ENCODE data around the gene ERMARD.

Gene ERMARD

GRCh38 chr6:169751242-169752073 is at the start of gene ERMARD, which contains the start of gene DYNLT2:
Gene ERMARD, plus strand, starts transcription at chr6:169751622. Its CDS starts 36 bp downstream, at chr6:169751658.
Gene DYNLT2, minus strand, starts transcription at chr6:169751572. Its CDS starts 114 bp downstream, at chr6:169751458.
- peak within 1 kb of the TSS; percentile 69 for H3K4me3 ChIP-seq (ENCODE audit: low read length)
- H3K27me3 ChIP-seq (ENCODE audit: control insufficient read depth, insufficient read depth, low read length) = no peaks in the 10 kb centered on the region
- H3K9me3 ChIP-seq (ENCODE audit: control insufficient read depth, low read length) = no peaks in the 10 kb centered on the region
- H3K9ac ChIP-seq (ENCODE audit: low read length) = peak within 1 kb of the TSS; percentile 98
- H3K36me3 ChIP-seq (ENCODE audit: control insufficient read depth, insufficient read depth, low read length) = no peaks in the 10 kb centered on the region
- H3K4me1 ChIP-seq (ENCODE audit: control insufficient read depth, insufficient read depth, low read length) = peaks cover 9% of the 10 kb centered on the region

GRCh38 chr6:169701954-169702839 is 49.2 kb upstream of the ERMARD start, which contains the start of the genes C6orf120 and WDR27:
Gene C6orf120, plus strand, starts transcription at chr6:169702126. Its CDS starts 334 bp downstream, at chr6:169702460.
Gene WDR27, minus strand, starts transcription at chr6:169702029. Its CDS starts 13,024 bp downstream, at chr6:169689005.
- Histone ChIP-seq H3K9me3 (ENCODE audit: control insufficient read depth, low read length) (no peaks in the 10 kb centered on the region), H3K4me1 (ENCODE audit: control insufficient read depth, insufficient read depth, low read length) (peaks cover 22% of the 10 kb centered on the region)

GRCh38 chr6:169702840-169703246 is 48.6 kb upstream of the ERMARD start:
- Histone ChIP-seq H3K27me3 (ENCODE audit: control insufficient read depth, insufficient read depth, low read length) (no peaks in the 10 kb centered on the region), H3K36me3 (ENCODE audit: control insufficient read depth, insufficient read depth, low read length) (no peaks in the 10 kb centered on the region), H3K9ac (ENCODE audit: low read length) (peak overlapping the region; percentile 92), H3K9me3 (ENCODE audit: control insufficient read depth, low read length) (no peaks in the 10 kb centered on the region), H3K4me1 (ENCODE audit: control insufficient read depth, insufficient read depth, low read length) (peaks cover 22% of the 10 kb centered on the region), H3K4me3 (ENCODE audit: low read length) (peak overlapping the region; percentile 78)

More at GRCh38 chr6:169701954-169702839, 49.2 kb upstream of the ERMARD start, which contains the start of the genes C6orf120 and WDR27:
- Histone ChIP-seq H3K9ac (ENCODE audit: low read length) (peak within 1 kb of the TSS; percentile 92), H3K36me3 (ENCODE audit: control insufficient read depth, insufficient read depth, low read length) (no peaks in the 10 kb centered on the region), H3K4me3 (ENCODE audit: low read length) (peak within 1 kb of the TSS; percentile 78), H3K27me3 (ENCODE audit: control insufficient read depth, insufficient read depth, low read length) (no peaks in the 10 kb centered on the region)

GRCh38 chr6:169707772-169708171 is 43.6 kb upstream of the ERMARD start:
- H3K27me3 ChIP-seq (ENCODE audit: control insufficient read depth, insufficient read depth, low read length) = no peaks in the 10 kb centered on the region
- no peak overlapping the region for H3K9ac ChIP-seq (ENCODE audit: low read length)
- H3K9me3 ChIP-seq (ENCODE audit: control insufficient read depth, low read length) = no peaks in the 10 kb centered on the region
- no peaks in the 10 kb centered on the region for H3K36me3 ChIP-seq (ENCODE audit: control insufficient read depth, insufficient read depth, low read length)
- H3K4me1 ChIP-seq (ENCODE audit: control insufficient read depth, insufficient read depth, low read length) = peaks cover 14% of the 10 kb centered on the region
- no peak overlapping the region for H3K4me3 ChIP-seq (ENCODE audit: low read length)

- Histone ChIP-seq H3K4me3 (ENCODE audit: low read length) (no peak overlapping the region), H3K27me3 (ENCODE audit: control insufficient read depth, insufficient read depth, low read length) (no peaks in the 10 kb centered on the region), H3K9me3 (ENCODE audit: control insufficient read depth, low read length) (no peaks in the 10 kb centered on the region), H3K9ac (ENCODE audit: low read length) (no peak overlapping the region), H3K36me3 (ENCODE audit: control insufficient read depth, insufficient read depth, low read length) (peaks cover 5% of the 10 kb centered on the region), H3K4me1 (ENCODE audit: control insufficient read depth, insufficient read depth, low read length) (peaks cover under 1% of the 10 kb centered on the region)
Observed at GRCh38 chr6:169709293-169709692, 42.1 kb upstream of the ERMARD start.

- no peaks in the 10 kb centered on the region for H3K4me1 ChIP-seq (ENCODE audit: control insufficient read depth, insufficient read depth, low read length)
- H3K27me3 ChIP-seq (ENCODE audit: control insufficient read depth, insufficient read depth, low read length) = no peaks in the 10 kb centered on the region
- no peak overlapping the region for H3K9ac ChIP-seq (ENCODE audit: low read length)
- peaks cover 7% of the 10 kb centered on the region for H3K36me3 ChIP-seq (ENCODE audit: control insufficient read depth, insufficient read depth, low read length)
- no peaks in the 10 kb centered on the region for H3K9me3 ChIP-seq (ENCODE audit: control insufficient read depth, low read length)
- no peak overlapping the region for H3K4me3 ChIP-seq (ENCODE audit: low read length)
Observed at GRCh38 chr6:169710009-169710408, 41.4 kb upstream of the ERMARD start.

GRCh38 chr6:169714178-169714577 is 37.2 kb upstream of the ERMARD start:
- Histone ChIP-seq H3K9ac (ENCODE audit: low read length) (no peak overlapping the region), H3K4me1 (ENCODE audit: control insufficient read depth, insufficient read depth, low read length) (no peaks in the 10 kb centered on the region), H3K27me3 (ENCODE audit: control insufficient read depth, insufficient read depth, low read length) (no peaks in the 10 kb centered on the region), H3K36me3 (ENCODE audit: control insufficient read depth, insufficient read depth, low read length) (peaks cover 7% of the 10 kb centered on the region), H3K4me3 (ENCODE audit: low read length) (no peak overlapping the region), H3K9me3 (ENCODE audit: control insufficient read depth, low read length) (no peaks in the 10 kb centered on the region)

- no peaks in the 10 kb centered on the region for H3K4me1 ChIP-seq (ENCODE audit: control insufficient read depth, insufficient read depth, low read length)
- H3K9ac ChIP-seq (ENCODE audit: low read length) = no peak overlapping the region
- H3K36me3 ChIP-seq (ENCODE audit: control insufficient read depth, insufficient read depth, low read length) = peaks cover 7% of the 10 kb centered on the region
- H3K9me3 ChIP-seq (ENCODE audit: control insufficient read depth, low read length) = no peaks in the 10 kb centered on the region
- no peak overlapping the region for H3K4me3 ChIP-seq (ENCODE audit: low read length)
- no peaks in the 10 kb centered on the region for H3K27me3 ChIP-seq (ENCODE audit: control insufficient read depth, insufficient read depth, low read length)
Observed at GRCh38 chr6:169714595-169714994, 36.8 kb upstream of the ERMARD start.

- Histone ChIP-seq H3K27me3 (ENCODE audit: control insufficient read depth, insufficient read depth, low read length) (no peaks in the 10 kb centered on the region), H3K36me3 (ENCODE audit: control insufficient read depth, insufficient read depth, low read length) (peaks cover 4% of the 10 kb centered on the region), H3K9ac (ENCODE audit: low read length) (no peak overlapping the region), H3K4me1 (ENCODE audit: control insufficient read depth, insufficient read depth, low read length) (no peaks in the 10 kb centered on the region), H3K9me3 (ENCODE audit: control insufficient read depth, low read length) (no peaks in the 10 kb centered on the region), H3K4me3 (ENCODE audit: low read length) (no peak overlapping the region)
Observed at GRCh38 chr6:169719117-169719516, 32.3 kb upstream of the ERMARD start.

GRCh38 chr6:169720207-169720855 is 31.1 kb upstream of the ERMARD start:
- H3K9me3 ChIP-seq (ENCODE audit: control insufficient read depth, low read length) = no peaks in the 10 kb centered on the region
- H3K4me1 ChIP-seq (ENCODE audit: control insufficient read depth, insufficient read depth, low read length) = peaks cover 6% of the 10 kb centered on the region

GRCh38 chr6:169722362-169723199 is 28.8 kb upstream of the ERMARD start:
- peaks cover 15% of the 10 kb centered on the region for H3K4me1 ChIP-seq (ENCODE audit: control insufficient read depth, insufficient read depth, low read length)
- peak overlapping the region; percentile 60 for H3K4me3 ChIP-seq (ENCODE audit: low read length)
- no peaks in the 10 kb centered on the region for H3K27me3 ChIP-seq (ENCODE audit: control insufficient read depth, insufficient read depth, low read length)
- H3K9ac ChIP-seq (ENCODE audit: low read length) = peak overlapping the region; percentile 82
- no peaks in the 10 kb centered on the region for H3K36me3 ChIP-seq (ENCODE audit: control insufficient read depth, insufficient read depth, low read length)
- no peaks in the 10 kb centered on the region for H3K9me3 ChIP-seq (ENCODE audit: control insufficient read depth, low read length)

More at GRCh38 chr6:169720207-169720855, 31.1 kb upstream of the ERMARD start:
- H3K36me3 ChIP-seq (ENCODE audit: control insufficient read depth, insufficient read depth, low read length) = no peaks in the 10 kb centered on the region
- no peak overlapping the region for H3K4me3 ChIP-seq (ENCODE audit: low read length)
- no peaks in the 10 kb centered on the region for H3K27me3 ChIP-seq (ENCODE audit: control insufficient read depth, insufficient read depth, low read length)
- H3K9ac ChIP-seq (ENCODE audit: low read length) = no peak overlapping the region
